ENCODE measurements around the gene SELENOT.

Gene SELENOT

GRCh38 chr3:150663461-150663860, 60.3 kb downstream of the SELENOT start:
- no peak for DNase-seq (ENCODE audit: low read depth)

- DNase-seq (ENCODE audit: low read depth): no peak
These were observed 63.0 kb downstream of the SELENOT start for GRCh38 chr3:150666167-150666566.

GRCh38 chr3:150673966-150674365, 70.8 kb downstream of the SELENOT start:
- DNase-seq (ENCODE audit: low read depth): no peak

GRCh38 chr3:150675587-150675986, 72.5 kb downstream of the SELENOT start:
- no peak for DNase-seq (ENCODE audit: low read depth)
